GM12892 (cell line): ENCODE measurements around the gene TPM2.

Experiments
- POLR2A ChIP-seq: IDR thresholded peaks from 2 replicates; pipeline ENCODE4 v1.6.1; 2011; ENCODE audit warnings: low read depth, low read length, control low read depth
- POLR2AphosphoS5 ChIP-seq: IDR thresholded peaks from 2 replicates; pipeline ENCODE4 v1.6.1; 2011; ENCODE audit warnings: low read depth, low read length, control low read depth

GRCh38 chr9:35666045-35666444 lies 23.7 kb downstream of the TPM2 start:
- TF ChIP-seq POLR2A = no peak
- TF ChIP-seq POLR2AphosphoS5 = no peak
